Activated T-helper 1 cell treated with Interleukin-2 at 50 U/mL for 16 hours (primary cell): Measurements from ENCODE around the gene THRAP3.
"Not testable (repeated sequence)": the region's sequence is repeated elsewhere in the genome, so short reads cannot be mapped to it uniquely, and the experiment has no call there.

Experiments used
- DNase-seq: peaks from one replicate; pipeline ENCODE4 v3.0.0-alpha.2; 2020; ENCODE audit warnings: low read depth

Gene THRAP3

DNA sequence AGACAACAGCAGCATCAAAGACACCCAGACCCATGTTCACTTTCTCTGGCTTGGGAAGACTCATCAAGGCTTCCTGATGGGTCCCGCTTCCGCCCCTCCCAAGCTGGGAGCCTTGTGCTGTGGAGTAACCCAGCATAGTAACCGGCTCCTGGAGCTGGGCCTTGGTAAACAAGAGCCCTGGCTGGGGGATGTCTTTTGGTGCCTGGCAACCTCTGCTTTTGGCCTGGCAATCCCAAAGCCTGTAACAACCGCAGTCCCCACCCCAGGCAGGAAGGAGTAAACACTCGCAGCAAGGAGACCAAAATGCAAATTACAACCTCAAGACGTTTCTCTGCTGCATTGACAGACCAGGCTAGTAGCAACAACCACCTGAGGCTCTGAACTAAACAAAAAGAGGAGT lies 16.9 kb upstream of the THRAP3 start:
- no peak for DNase-seq

DNA sequence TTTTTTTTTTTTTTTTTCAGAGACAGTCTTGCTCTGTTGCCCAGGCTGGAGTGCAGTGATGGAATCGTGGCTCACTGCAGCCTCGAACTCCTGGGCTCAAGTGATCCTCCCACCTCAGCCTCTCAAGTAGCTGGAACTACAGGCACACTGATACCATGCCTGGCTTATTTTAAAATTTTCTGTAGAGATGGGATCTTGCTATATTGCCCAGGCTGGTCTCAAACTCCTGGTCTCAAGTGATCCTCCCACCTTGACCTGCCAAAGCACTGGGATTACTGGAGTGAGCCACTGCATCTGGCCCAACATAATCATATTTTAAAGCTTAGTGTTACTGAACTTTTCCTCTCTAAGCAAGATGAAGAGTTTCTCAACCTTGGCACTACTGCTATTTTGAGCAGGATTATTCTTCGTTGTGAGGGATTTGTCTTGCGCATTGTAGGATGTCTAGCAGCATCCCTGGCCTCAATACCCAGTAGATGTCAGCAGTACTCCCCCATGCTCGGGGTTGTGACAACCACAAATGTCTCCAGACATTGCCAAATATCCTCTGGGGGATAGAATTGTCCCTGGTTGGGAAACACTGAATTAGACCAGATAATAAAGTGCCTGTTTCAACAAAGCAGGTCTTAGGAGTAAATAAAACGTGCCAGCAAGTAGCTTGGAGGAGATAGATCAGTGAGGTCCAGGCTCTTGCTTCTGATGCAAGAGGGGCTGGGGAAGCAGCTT lies 15.1 kb upstream of the THRAP3 start:
- no peak for DNase-seq

DNA sequence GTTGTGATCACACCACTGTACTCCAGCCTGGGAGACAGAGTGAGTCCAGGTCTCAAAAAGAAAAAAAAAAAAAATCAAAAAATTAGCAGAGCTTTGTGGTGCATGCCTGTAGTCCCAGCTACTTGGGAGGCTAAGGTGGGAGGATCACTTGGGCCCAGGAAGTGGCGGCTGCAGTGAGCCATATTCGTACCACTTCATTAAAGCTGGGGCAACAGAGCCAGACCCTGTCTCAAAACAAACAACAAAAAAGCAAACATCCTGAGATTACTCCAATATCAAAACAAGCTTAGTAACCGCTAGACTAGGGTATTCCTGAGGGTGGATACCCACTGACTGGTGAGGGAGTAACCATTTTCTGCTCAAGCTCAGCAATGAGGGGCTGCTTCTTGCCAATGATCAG lies 12.9 kb upstream of the THRAP3 start:
- DNase-seq: no peak

DNA sequence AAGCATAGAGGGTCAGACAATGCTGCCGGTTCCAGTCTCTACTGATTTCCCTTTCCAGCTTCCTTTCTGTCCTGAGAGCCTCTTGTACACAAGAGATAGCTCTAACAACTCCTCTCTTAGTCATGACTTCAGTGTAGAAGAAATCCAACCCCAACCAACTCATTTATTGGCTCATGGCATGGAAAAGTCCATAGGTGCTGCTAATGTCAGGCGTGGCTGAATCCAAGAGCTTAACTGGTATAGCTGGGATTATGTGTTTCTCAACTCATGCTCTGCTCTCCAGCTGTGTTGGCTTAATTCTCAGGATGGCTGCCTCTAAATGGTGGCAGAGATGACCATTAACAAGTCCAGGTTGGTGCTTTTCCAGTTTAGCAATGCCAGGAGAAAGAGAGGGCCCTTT lies 12.4 kb upstream of the THRAP3 start:
- no peak for DNase-seq

DNA sequence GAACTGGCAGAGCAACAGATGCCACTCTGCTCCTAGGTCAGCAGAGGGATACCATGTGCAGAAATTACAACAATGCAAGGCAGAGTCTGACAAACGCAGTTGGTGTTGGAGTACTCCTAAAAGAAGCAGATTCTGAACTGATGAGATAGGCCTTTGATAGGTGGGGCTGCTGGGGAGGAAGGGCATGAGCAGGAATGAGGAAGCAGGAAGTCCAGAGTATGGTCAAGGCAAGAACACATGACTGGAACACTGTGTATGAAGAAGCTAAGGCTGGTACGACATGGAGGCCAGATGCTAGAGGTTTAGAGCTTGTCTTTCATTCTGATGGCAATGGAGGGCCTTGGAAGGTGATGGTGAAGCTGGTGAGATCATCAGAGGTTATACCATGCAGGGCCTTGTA lies 11.5 kb upstream of the THRAP3 start:
- DNase-seq: no peak

DNA sequence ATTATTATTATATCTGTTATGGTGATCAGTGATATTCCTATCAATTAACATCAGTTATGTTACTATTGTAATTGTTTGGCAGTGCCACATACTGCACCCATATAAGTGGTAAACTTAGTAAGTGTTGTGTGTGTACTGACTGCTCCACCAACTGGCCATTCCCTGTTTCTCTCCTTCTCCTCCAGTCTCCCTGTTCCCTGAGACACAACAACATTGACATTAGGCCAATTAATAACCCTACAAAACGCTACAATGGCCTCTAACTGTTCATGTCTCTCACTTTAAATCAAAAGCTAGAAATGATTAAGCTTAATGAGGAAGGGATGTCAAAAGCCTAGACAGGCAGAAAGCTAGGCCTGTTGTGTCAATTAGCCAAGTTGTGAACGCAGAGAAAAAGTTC lies 6.6 kb upstream of the THRAP3 start:
- no peak for DNase-seq

DNA sequence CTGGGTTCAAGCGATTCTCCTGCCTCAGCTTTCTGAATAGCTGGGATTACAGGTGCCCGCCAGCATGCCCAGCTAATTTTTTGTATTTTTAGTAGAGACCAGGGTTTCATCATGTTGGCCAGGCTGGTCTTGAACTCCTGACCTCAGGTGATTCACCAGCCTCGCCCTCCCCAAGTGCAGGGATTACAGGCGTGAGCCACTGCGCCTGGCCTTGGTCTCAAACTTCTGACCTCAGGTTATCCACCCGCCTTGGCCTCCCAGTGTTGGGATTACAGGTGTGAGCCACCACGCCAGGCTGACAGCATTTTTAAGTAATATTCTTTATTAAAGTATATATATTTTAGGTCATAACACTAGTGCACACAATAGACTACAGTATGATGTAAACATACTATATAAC lies 2.3 kb upstream of the THRAP3 start:
- DNase-seq: not testable (repeated sequence)

DNA sequence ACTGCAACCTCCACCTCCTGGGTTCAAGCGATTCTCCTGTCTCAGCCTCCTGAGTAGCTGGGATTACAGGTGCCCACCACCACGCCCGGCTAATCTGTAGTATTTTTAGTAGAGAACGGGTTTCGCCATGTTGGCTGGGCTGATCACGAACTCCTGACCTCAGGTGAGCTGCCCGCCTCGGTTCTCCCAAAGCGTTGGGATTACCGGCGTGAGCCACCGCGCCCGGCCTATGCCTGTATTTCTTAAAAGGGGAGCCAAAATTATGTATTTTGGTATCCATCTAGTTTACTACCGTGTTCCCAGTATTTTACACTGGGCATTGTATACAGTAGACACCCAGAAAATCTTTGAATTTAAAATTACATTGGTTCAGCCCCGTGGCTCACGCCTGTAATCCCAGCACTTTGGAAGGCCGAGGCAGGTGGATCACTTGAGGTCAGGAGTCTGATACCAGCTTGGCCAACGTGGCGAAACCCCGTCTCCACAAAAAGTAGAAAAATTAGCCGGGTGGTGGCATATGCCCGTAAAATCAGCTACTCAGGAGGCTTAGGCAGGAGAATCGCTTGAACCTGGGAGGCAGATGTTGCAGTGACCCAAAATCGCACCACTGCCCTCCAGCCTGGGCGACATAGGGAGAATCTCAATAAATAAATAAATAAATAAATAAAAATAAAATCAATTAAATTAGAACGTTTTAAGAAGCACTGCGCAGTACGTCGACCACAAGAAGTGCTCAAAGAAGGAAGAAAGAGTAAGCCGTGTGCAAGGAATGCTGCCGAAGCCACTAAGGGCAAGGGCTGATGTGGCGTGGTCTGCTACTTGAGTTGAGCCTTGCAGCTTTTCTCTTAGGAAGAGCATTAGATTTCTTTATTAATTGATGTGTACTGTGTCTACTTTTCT lies 1.5 kb upstream of the THRAP3 start:
- no peak for DNase-seq

DNA sequence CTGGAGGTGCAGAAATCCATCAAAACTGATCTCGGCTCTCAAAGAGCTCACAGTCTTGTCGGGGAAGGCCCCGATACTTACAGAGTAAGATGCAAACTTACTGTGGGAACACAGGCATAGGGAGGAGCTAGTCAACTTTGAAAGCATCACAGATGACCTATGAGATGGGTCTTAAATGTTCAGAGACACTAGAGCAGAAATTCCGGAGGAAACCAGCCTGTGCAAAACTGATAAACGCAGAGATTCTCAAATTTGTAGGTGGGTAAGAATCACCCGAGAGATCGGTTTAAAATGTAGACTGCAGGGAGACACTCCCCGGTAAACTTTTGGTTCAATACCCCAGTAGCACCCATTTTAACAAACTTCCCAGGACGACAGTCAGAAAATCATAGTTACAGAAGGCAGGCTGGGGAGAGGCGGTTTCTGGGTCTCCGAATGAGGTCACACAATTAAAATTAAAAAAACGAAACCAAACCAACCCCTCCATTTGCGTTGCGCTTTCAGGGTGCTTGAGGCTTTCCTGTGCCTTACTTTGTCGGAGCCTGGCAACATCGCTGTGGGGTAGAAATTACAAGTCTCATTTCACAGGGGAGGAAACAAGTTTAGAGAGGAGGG lies 755 bp upstream of the THRAP3 start:
- no peak for DNase-seq

DNA sequence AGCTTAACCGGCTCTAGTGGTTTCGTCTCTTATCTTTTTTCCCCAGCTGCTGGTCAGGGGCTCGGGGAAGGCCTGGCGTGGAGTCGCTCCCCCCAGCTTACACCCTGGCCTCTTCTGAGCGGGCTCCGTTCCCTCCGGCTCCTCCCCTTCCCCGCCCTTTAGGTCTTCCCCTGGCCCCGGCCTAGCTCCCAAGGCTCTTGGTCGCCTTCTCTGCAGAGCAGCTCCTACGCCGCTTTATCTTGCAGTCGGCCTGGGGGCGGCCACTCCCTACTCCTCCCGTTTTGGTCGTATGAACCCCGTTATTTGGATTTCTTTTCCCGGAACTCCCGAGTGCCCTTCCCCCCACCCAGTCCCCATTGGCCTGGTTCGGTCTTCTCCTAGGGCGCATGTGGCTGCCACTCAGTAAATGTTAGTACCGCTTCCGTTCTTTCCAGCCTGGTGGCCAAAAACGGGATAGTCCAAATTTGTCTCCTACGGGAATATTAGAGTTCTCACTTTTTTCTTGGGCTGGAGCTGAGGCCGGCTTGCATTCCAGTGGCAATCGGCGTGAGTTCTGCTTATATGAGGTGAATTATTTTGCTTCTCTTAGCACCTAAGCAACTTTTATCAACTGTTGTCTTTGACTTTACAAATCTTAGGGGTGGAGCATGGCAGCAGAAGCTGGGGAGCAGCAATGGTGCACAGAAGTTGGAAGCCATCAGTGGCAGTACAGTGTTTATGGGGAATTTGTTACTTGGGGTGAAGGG lies 467 bp downstream of the THRAP3 start:
- no peak for DNase-seq

DNA sequence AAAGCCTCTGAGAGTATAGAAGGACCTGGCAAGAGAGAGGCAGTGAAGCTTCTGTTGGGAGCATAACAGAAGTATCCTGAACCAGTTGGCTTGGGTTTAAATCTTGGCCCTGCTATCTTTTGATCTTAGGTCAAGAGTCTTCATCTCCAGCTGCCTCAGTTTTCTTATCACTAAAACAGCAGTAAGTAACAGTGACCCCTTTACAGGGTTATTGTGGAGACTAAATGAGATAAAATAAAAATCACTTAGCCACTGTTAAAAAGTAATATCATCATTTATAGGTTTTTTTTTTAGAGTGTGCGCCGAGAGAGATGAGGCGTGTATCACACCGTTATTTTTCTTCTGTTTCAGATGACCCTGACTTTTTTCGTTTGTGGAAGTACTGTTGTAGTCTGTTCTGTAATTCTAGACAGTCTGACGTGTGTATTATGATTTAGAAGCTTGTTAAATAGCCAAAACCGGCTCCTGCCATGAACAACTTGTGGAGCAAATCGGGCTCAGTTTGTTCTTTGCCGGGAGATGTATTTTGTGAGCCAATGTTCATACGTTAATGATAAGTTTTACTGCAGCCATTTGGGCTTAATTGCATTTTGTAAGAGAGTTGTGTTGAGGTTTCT lies 1.1 kb downstream of the THRAP3 start:
- DNase-seq: no peak

DNA sequence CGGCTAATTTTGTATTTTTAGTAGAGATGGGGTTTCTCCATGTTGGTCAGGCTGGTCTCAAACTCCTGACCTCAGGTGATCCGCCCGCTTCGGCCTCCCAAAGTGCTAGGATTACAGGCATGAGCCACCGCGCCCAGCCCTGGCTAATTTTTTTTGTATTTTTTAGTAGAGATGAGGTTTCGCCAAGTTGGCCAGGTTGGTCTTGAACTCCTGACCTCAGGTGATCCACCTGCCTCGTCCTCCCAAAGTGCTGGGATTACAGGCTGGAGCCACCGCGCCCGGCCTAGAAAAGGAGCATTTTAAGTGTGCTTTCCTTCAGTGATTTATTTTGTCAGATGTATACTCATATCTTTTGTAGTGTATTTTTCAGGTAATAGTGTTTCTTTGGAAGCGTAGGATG lies 6.0 kb downstream of the THRAP3 start:
- not testable (repeated sequence) for DNase-seq

DNA sequence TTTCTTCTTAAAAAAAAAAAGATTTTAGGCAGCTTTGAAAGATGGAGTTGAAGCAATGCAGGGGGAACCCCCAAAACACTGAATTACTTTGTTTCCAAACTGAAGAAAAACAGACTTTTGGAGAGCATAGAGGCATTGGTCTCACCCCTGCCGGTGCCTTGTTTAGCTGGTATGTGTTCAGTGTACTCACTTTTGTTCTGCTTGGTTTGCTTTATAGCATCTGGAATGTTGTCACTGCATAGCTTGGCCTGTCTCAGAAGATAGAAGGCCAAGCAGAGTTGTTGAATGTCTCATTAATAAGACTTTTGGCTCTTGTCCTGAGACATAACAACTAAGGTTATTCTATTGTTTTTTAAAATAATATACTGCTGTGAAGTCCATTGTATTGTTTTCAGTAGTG lies 6.9 kb downstream of the THRAP3 start:
- DNase-seq: no peak

DNA sequence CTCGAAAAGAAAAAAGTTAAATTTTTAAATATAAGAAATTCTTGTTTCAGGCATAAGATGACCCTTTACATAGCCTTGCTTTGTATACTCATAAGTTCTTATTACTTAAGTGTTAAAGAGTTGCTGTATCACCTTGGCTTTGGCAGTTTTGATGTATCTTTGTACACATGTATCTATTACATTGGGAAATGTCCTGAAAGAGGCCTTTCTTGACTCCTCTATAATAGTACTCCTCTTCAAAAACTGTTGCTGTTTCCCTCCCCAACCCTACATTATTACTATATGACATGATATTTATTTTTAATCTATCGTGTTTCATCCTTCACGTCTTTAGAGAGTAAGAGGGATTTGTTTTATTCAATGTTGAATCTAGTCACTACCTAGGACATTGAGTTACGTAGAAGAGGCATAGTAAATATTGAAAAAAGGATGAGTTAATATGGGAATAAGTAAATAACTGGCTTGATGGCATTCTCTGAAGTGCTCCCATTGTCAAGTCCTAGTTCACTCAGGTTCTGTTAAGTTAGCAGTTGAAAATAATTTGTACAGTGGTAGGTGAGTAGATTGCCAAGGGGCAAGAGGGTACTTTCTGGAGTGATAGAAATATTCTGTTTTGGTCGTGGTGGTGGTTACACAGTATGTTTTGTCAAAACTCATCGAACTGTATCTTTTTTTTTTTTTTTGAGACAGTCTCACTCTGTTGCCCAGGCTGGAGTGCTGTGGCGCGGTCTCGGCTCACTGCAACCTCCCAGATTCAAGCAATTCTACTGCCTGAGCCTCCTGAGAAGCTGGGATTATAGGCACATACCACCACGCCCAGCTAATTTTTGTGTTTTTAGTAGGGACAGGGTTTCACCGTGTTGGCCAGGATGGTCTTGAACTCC lies 8.2 kb downstream of the THRAP3 start:
- DNase-seq: no peak

DNA sequence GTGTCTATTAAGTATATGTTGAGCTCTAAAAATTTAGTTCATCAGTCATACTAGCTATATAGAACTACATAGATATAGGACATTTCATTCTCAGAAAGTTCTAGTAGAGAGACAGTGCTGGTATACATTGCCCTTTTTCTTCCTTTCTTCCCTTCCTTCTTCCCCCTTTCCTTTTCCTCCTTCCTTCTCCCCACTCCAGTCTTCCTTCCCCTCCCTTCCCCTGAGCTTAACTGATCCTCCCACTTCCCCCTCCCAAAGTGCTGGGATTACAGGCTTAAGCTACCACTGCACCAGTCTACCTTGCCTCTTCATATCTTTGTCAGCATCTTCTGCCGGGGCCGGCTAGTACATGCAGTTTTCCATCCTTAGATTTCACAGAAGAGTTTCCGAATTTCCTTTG lies 12.1 kb downstream of the THRAP3 start:
- no peak for DNase-seq

DNA sequence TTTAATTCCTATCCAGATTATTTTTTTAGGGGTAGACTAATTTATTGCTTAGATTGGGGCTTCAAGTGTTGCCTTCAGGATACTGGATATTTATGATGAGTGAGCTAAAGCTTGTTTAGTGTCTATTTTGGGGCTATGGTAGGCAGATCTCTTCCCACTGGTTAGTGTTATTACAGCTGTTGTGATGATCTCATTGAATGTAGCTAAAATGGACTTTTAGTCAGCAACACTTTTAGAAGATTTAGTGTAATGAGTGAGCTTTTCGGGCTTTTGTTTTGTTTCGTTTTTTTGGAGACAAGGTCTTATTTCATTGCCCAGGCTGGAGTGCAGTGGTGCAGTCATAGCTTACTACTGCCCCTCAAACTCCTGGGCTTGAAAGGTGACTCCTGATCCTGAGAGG lies 14.2 kb downstream of the THRAP3 start:
- no peak for DNase-seq

DNA sequence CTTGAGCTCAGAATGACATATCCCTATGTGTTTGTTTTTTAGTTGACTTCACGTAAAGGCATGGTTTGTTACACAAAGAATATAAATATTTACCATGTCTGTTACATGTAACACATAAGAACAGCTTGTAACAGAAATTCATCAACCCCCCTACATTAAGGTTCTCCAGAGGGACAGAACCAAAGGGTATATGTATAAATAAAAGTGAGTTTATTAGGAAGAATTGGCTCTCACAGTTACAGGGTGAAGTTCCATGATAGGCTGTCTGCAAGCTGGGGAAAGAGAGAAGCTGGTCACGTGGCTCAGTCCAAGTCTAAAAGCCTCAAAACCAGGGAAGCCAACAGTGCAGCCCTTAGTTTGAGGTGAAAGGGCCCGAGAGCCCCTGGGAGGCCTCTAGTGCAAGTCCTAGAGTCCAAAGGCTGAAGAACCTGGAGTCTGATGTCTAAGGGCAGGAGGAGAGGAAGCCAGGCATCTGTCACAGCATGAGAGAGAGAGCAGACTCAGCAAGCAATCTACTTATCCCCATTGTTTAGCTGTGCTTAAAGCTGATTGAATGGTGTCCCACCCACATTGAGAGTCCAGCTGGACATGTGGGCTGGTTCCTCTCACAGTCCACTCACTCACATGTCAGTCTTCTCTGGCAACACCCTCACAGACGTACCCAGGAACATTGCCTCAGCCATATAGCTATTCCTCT lies 15.8 kb downstream of the THRAP3 start:
- DNase-seq: no peak

DNA sequence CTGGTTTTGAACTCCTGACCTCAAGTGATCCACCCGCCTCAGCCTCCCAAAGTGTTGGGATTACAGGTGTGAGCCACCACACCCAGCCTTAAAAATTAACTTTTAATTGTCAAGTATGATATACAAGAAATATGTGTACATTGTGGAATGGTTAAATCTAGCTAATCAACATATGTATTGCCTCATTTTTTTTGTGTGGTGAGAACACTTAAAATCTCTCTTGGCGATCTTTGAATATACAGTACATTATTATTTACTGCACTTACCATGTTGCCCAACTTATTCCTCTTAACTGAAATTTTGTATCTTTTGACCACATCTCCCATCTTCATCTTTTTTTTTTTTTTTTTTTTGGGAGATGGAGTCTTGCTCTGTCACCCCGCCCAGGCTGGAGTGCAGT lies 23.3 kb downstream of the THRAP3 start:
- DNase-seq: no peak

DNA sequence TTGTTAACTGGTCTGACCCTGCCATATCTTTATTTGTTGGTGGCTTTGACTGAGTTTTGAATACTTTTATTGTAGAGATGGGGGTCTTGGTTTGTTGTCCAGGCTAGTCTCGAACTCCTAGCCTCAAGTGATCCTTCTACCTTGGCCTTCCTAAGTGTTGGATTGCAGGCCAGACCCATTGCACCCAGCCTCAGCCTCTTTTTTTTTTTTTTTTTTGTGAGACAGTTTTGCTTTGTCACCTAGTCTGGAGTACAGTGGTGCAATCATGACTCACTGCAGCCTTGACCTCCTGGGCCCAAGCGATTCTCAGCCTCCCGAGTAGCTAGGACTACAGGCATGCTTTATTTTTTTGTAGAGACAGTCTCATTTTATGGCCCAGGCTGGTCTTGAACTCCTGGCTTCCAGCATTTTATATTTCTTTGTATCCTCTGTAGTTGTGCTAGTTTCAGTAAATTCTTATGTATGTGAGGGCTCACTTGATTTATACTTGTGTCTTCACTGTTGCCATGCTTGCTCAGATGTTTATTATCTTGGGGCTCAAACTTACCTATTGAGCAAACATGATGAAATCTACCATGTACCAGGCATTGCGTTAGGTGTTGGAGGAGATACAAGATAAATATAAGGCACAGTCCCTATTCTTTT lies 24.1 kb downstream of the THRAP3 start:
- DNase-seq: no peak
